GM18951 (cell line): ENCODE data around the gene DDC.

ENCODE experiments used
- POLR2A ChIP-seq: IDR thresholded peaks from 4 replicates; pipeline ENCODE4 v1.6.1; 2011; ENCODE audit warnings: mild to moderate bottlenecking; ENCODE audit not compliant: insufficient read length, insufficient read depth; ENCODE audit errors: extremely low read depth
- in situ Hi-C: fragments of 300-500 bp; cut with MboI; formaldehyde crosslinking; loops from one replicate; pipeline ENCODE4 v1.12.0; 2022; ENCODE audit warnings: low sequenced_read_pairs, mixed read lengths, inconsistent platforms; ENCODE audit not compliant: unreplicated experiment

Gene DDC

DNA sequence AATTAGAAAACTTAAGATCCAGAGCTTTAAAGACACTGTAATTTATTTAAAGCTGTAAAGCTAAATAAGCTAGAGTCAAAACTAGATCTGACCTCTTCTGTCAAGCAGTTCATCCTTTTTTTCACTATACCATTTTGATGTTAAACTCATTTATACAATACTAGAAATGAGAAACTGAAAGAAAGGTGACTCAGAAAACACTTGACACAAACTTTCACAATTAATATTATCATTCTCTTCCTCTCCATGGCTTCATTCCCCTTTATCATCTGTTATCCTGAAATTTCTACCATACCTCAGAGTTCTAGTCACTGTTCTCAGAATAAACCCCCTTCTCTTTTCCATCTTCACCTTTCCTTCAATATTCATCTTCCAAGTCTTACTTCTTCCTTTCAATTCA, 116.4 kb downstream of the DDC start:
- TF ChIP-seq POLR2A, result no peak
- in situ Hi-C loops, result no loop called here

DNA sequence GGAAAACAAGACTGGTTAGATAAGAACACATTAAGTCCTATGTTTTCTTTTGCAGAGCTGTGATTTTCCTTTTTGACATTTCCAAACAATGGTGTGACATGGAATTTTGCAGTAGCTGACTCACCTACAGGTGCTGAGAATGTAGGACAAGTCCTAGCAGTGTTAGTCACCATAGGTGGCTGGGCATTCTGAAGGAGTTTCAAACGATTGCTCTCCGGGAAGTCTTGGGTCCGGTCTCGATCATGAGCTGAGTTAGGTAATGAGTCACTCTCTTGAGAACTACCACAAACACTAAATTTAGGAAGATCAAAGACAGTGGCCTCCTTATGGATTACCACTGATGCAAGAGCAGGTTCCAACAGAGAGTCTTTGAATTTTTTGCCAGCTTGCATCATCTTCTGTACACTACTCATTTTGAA, 118.7 kb downstream of the DDC start:
- in situ Hi-C loops, result no loop called here
- TF ChIP-seq POLR2A, result no peak

DNA sequence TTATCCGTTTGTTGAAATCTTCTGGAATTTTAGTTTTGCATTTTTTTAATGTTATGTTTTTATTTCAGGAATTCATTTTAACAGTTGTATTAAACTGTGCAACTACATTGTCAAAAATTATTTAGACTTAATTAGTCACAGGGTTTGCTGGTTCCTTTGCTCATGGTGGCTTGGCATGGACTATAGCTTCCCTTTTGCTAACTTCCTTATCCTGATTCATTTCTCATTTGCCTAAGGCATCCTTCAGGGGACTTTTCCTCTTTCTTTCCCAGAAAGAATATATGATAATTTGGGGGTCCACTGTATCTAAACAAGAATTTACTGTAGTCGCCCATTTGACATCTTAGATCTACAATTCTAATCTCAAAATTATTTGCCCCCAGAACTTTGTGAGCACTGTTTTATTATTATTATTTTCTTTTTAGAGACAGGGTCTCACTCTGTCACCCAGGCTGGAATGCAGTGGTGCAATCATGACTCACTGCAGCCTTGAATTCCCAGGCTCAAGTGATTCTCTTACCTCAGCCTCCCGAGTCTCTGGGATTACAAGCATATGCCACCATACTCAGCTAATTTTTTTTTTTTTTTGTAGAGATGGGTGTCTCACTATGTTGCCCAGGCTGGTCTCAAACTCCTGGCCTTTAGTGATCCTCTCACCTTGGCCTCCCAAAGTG, 128.9 kb downstream of the DDC start:
- TF ChIP-seq POLR2A, result no peak
- in situ Hi-C loops, result no loop called here

DNA sequence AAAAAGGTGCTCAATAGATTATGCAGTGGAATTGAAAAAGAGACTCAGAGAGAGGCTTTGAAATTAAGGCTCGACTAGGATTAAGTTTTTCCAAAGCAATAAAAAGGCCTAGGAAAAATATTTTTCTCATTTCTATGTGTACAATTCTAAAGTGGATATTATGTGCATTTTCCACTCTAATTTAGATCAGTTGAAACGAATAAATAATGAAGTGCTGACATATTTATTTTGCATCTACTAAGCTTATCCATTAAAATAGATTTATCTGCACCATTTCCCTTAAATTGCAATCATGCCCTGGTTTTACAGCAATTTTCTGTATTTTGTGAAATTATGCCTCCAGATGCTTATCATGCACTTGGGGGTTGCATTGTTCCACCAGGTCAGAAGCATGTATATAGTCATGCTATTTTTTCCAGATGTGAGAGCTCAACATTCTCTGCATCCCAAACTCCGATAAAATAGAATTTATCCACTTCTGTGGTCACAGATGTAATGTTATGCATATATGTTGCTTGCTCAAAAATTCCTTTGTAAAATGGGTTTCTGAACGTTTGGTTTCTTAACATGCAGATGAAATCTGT, 133.4 kb downstream of the DDC start:
- TF ChIP-seq POLR2A, result no peak
- in situ Hi-C loops, result no loop called here

DNA sequence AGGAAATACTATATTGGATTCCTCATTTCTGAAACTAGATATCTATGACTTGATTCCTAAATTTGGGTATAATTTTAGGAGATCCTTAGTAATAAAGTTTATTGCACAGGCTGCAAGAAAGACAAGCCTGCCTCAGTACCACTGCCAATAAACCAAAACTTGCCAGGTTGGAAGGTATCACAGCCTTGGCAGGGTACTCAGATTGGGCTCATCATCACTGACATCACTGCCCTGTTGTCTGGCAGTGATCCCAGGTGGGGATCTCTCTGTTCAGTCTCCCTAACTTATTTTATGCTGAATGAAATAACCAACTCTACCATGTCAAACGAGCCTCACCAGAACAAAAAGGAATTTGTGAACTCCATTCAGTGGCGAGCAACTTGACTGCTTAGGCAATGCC, 133.9 kb downstream of the DDC start:
- no peak for TF ChIP-seq POLR2A
- in situ Hi-C loops, result no loop called here

DNA sequence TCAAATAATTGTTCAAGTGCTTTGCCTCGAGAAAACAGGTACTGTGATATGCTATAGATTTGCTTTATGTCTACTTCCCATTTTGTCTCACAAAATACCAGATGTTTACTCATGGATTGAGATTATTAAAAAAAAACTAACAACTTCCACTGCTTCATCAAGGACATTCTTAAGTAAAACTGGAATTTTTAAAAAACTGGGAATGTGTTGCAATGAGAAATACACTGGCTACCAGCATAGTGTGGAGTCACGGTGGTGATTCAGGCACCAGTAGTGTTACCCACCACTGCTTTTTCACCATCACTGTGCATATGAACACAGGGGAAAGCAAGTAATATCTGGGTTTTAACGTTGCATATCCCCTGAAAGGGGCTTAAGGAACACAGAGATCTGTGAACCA, 136.3 kb downstream of the DDC start:
- in situ Hi-C loops, result no loop called here
- TF ChIP-seq POLR2A, result no peak

DNA sequence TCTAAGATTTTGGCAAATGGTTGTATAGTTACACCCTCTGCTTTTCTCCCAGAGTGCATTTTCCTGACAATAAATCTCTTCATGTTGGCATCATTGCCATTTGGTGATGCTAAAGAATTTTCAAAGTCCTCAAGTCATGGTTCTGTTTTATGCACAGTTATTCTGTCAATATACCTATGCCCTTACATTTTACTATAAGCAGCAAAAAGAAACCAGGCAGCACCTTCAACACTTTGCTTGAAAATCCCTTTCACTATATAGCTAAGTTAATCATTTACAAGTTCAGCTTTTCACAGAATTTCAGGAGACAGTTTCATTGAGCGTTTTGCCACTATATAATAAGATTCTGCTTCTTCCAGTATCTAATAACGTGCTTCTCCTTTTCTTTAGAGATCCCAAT, 137.7 kb downstream of the DDC start:
- no peak for TF ChIP-seq POLR2A
- in situ Hi-C loops, result no loop called here

DNA sequence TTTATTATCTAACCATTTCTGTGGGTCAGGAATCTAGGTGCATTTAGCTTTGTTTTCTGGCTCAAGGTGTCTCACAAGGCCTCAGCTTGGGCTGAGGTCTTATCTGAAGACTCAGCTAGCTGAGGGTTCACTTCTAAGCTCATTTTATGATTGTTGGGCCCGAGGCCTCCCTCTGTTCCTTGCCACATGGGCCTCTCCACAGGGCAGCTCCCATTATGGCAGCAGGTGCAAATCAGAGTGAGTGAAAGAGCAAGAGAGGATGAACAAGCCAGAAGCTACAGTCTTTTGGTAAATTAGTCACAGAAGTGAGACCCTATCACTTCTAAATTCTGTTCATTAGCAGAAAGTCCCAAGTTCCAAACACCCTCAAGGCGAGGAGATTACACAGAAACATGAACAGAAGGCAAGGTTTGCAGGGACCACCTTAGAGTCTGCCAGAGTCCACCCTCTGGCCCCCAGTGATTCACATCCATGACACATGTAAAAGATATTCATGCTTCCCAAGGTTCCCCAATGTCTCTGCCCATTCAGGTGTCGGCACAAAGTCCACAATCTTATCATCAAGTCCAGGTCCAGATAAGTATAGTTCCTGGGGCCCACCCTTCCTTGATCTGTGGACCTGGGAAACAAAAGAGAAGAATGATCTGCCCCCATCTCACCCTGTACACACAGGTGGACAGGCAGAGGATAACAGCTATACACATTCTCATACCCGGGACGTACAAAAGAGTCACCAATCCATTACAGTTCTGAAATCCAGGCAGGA, 138.7 kb downstream of the DDC start:
- no peak for TF ChIP-seq POLR2A
- in situ Hi-C loops, result no loop called here

DNA sequence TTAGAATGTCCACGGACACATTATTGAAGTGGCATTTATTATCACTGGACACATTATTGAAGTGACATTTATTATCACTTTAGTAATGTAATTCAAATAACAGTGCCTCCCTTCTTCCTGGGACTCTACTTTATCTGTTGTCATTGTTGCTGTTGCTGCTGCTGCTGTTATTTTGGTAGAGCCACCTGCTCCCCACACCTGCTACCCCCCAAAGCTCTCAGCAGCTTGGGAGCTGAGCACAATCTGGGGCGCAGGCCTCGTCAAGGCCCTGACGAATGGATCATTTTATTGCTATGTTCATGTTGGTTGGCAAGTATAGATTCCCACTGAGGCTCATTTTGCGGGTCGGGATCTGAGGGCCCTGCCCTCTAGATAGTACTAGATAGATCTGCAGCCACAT, 139.9 kb downstream of the DDC start:
- in situ Hi-C loops, result no loop called here

DNA sequence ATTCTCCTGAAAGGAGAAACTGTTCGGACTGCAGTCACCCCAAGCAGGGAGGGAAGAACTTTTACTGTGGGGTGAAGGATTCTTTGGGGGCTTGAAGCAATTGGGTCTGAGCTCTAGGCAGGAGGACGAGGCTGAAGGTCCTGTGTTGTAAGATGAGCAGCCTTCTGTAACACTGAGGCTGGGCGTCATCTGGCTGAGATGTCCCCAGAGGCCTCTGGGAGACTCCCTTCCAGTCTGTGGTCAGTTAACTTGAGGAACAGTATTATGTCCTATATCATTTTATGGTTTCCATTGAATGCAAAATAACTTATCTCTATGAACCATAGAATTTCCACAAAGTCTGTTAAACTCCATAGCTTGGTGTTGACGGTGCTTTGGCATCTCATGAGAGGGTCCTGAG, 141.3 kb downstream of the DDC start:
- in situ Hi-C loops, result loop anchor here (25.0 kb wide), 1 partner anchor 212 kb away; no protein-coding TSS in a partner anchor
- TF ChIP-seq POLR2A, result no peak

More for the DNA sequence above, 139.9 kb downstream of the DDC start:
- TF ChIP-seq POLR2A, result no peak

DNA sequence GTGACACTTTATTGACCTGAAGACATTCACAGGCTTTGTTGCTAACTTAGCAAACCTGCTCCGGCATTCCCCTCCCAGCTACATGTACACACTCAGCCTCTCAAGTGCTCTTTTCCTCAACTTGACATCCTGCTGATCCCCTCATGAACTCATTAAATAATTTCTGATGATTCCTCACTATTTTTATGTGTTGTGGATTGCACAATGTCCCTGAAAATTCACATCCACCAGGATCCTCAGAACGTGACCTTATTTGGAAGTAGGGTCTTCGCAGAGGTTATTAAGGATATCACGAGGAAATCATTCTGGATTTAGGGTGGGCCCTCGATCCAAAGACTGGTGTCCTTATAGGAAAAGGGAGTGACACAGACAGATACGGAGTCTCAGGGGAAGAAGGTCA, 142.3 kb downstream of the DDC start:
- no peak for TF ChIP-seq POLR2A
- in situ Hi-C loops, result loop anchor here (25.0 kb wide), 1 partner anchor 211 kb away; no protein-coding TSS in a partner anchor

DNA sequence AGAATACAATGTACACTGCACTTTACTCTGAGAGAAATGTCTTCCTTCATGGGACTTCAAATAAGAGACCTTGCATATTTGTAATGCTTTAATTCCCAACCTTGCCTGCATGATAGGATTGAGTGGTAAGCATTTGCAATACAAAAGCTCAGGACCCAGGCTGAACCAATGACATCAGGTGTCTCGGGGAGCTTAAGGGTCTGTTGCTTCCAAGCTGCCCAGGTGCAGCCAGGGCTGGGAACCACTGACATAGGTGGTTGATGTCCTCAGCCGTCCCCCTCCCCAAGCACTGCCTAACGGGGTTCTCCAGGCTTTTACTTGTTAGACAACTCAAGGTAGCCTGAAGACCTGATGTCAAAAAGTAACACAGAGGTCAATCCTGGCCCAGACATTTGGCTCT, 144.2 kb downstream of the DDC start:
- TF ChIP-seq POLR2A, result no peak
- in situ Hi-C loops, result loop anchor here (25.0 kb wide), 1 partner anchor 209 kb away; no protein-coding TSS in a partner anchor

DNA sequence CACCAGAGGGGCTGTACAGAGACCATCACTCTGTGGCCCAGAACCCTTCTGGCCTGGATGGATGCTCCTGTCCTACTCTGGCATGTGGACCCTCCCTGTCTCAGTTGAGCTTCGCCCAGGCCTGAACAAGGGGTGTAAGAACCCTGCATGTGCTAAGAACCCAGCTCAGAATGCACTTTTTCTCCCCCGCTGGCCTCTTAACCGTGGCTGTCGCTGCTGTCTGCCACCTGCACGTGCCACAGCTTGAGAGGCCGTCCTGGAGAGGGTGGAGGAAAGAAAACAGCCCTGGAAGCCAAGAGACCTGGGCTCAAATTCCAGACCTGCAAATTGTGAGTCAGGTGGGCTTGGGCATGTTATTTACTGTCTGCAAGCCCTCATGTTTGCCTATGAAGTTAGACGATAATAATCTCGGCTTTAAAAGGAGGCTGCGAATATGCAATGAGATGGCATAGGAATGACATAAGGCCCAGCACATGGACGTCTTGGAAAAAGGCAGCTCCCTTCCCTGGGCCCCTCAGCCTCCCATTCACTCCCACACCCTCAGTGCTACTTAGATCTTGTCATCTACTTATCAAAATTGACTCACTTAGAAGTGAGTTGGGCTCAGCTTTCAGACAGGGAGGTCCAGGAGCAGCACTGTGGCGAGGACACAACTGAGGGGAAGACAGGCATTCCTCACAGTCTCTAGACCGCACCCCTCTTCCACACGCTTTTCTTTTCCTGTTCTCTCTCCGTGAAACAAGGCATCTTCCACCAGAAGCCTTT, 146.5 kb downstream of the DDC start:
- in situ Hi-C loops, result loop anchor here (25.0 kb wide), 1 partner anchor 206 kb away; no protein-coding TSS in a partner anchor
- TF ChIP-seq POLR2A, result no peak
